ENCODE measurements around the gene COL7A1.
A peak's percentile ranks its signal among the peaks of the same experiment; 100 is the strongest.

COL7A1 gene

DNA sequence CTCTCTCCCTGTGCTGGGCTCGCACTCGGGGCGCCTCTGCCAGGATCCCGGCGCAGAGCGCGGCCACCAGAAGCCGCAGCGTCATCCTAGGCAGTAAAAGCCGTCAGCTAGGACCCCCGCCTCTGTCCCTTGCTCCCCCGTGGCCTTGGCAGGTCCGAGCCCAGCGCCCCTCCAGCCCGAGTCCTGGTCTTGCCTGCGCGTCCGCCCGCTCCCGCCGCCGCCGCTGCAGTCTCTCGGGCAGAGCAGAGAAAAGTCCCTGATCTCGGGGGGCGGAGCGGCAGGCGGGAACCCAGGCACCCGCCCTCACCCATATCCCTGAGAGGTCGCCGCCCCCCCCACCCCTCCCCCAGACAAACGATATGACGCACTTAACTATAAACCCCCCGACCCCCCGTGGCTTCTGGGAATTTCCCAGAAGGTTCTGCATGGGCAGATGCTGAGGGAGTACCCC is at the start of gene COL7A1:
Gene COL7A1 (minus strand): TSS at position 255 of the 451 bp plus-strand sequence. CDS start 170 bp downstream, at position 85.
- Histone ChIP-seq H3K36me3 (ENCODE audit: control insufficient read depth, insufficient read depth, low read length, severe bottlenecking) (peaks cover 25% of the 10 kb centered on the region), H3K9me3 (ENCODE audit: control insufficient read depth, low read length) (no peaks in the 10 kb centered on the region), H3K27me3 (replicated peaks; ENCODE audit: control insufficient read depth, insufficient read depth, low read length) (no peaks in the 10 kb centered on the region), H3K4me3 (ENCODE audit: low read length) (peak within 1 kb of the TSS; percentile 71), H3K4me1 (ENCODE audit: control insufficient read depth, insufficient read depth, low read length) (peaks cover 43% of the 10 kb centered on the region), H3K9ac (ENCODE audit: low read length) (peak within 1 kb of the TSS; percentile 77)
- peak; percentile 35 for DNase-seq (ENCODE audit: low read depth)

DNA sequence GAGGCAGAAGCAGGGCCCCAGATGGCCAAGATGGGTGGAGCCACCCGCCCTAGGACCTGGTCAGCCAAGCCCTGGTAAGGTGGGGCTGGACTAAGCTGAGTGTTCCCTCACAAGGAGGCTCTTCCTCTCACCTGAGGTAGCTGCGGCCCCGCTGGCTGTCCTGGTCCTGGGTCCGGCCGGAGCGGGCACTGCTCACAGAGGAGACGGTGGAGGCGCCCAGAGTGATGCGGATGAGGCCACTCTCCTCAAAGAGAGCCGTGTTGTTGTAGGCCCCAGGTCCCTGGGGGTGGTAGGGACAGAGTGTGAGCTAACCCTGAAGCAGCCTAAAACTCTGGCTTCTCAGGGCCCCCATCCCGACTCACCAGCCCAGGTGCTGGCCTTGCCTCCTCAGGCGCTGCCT is 47.5 kb upstream of the COL7A1 start:
- no peak overlapping the region for H3K9ac ChIP-seq (ENCODE audit: low read length)
- no peak for DNase-seq (ENCODE audit: low read depth)
- no peaks in the 10 kb centered on the region for H3K9me3 ChIP-seq (ENCODE audit: control insufficient read depth, low read length)
- H3K27me3 ChIP-seq (replicated peaks; ENCODE audit: control insufficient read depth, insufficient read depth, low read length) = no peaks in the 10 kb centered on the region
- H3K4me1 ChIP-seq (ENCODE audit: control insufficient read depth, insufficient read depth, low read length) = no peaks in the 10 kb centered on the region
- H3K4me3 ChIP-seq (ENCODE audit: low read length) = no peak overlapping the region
- H3K36me3 ChIP-seq (ENCODE audit: control insufficient read depth, insufficient read depth, low read length, severe bottlenecking) = no peaks in the 10 kb centered on the region

DNA sequence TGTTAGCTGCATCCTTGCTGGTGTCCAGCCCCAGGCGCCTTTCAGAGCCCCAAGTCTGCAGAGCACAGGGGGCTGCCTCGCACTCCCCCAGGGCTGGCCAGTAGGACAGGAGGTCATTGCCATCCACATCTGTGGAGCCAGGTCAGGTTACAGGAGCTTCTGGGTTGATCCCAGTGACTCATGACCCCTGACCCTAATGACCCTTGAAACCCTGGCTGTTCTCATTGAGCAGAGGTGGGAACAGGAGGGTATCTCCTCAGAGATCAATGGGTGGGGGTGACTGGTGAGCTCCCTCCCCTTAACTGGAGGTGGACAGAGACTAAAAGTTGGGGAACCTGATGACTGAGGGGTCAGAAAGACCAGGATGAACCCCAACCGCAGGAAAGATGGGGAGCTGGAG is 46.3 kb upstream of the COL7A1 start:
- DNase-seq (ENCODE audit: low read depth) = no peak
- Histone ChIP-seq H3K36me3 (ENCODE audit: control insufficient read depth, insufficient read depth, low read length, severe bottlenecking) (no peaks in the 10 kb centered on the region), H3K9ac (ENCODE audit: low read length) (no peak overlapping the region), H3K27me3 (replicated peaks; ENCODE audit: control insufficient read depth, insufficient read depth, low read length) (no peaks in the 10 kb centered on the region), H3K9me3 (ENCODE audit: control insufficient read depth, low read length) (no peaks in the 10 kb centered on the region), H3K4me1 (ENCODE audit: control insufficient read depth, insufficient read depth, low read length) (peaks cover 5% of the 10 kb centered on the region), H3K4me3 (ENCODE audit: low read length) (no peak overlapping the region)

DNA sequence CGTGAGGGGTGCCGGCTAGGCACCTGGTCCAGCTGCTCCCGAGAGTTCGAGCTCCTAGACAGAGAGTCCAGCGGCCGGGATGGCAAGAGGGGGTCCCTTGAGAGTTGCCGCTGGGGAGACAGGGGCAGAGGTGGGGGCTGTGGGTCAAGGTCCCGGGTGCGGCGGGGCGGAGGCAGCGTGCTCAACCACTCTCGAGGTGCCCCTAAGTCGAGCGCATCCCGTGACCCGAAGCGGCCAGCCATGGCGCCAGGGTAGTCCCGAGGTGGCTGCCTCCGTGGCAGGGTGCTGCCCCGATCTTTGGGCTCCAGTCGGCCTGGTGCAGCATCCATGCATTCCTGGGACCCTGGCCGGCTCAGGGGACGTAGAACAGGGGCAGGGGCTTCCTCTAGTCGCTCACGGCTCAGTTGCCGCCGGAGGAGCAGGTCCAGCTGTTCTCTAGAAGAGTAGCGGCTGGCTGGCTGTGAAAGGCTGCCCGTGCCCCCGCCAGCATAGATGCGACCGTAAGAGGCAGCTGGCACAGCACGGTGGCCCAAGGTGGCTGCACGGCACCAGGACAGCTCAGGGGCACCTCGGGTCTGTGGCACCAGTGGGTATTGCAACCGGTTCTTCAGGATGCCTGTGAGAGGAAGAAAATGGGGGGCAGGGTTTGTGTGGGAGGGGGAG is 44.9 kb upstream of the COL7A1 start:
- Histone ChIP-seq H3K36me3 (ENCODE audit: control insufficient read depth, insufficient read depth, low read length, severe bottlenecking) (no peaks in the 10 kb centered on the region), H3K4me3 (ENCODE audit: low read length) (no peak overlapping the region), H3K9me3 (ENCODE audit: control insufficient read depth, low read length) (no peaks in the 10 kb centered on the region), H3K27me3 (replicated peaks; ENCODE audit: control insufficient read depth, insufficient read depth, low read length) (no peaks in the 10 kb centered on the region), H3K4me1 (ENCODE audit: control insufficient read depth, insufficient read depth, low read length) (peaks cover 11% of the 10 kb centered on the region), H3K9ac (ENCODE audit: low read length) (no peak overlapping the region)
- no peak for DNase-seq (ENCODE audit: low read depth)

DNA sequence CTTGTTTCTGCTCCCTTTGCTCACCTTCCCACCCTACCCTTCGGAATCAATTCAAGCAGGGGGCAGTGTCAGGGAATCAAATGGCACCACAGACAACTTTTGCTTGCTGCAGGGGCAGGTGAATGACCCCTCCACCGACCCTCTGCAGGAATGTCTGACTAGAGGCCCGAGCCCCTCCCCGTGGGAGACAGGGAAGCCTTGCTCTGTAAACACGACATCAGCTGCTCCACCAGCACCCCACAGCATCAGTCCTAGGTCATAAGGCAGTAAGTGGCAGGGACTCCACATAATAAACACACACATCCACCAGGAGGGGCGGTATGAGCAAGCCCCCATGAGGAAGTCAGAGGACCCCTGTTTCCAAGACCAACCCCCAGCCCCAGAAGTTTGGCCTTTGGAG is 42.2 kb upstream of the COL7A1 start:
- Histone ChIP-seq H3K36me3 (ENCODE audit: control insufficient read depth, insufficient read depth, low read length, severe bottlenecking) (peaks cover 14% of the 10 kb centered on the region), H3K27me3 (replicated peaks; ENCODE audit: control insufficient read depth, insufficient read depth, low read length) (no peaks in the 10 kb centered on the region), H3K9me3 (ENCODE audit: control insufficient read depth, low read length) (no peaks in the 10 kb centered on the region), H3K4me1 (ENCODE audit: control insufficient read depth, insufficient read depth, low read length) (peaks cover 30% of the 10 kb centered on the region), H3K4me3 (ENCODE audit: low read length) (no peak overlapping the region), H3K9ac (ENCODE audit: low read length) (no peak overlapping the region)
- DNase-seq (ENCODE audit: low read depth) = no peak

DNA sequence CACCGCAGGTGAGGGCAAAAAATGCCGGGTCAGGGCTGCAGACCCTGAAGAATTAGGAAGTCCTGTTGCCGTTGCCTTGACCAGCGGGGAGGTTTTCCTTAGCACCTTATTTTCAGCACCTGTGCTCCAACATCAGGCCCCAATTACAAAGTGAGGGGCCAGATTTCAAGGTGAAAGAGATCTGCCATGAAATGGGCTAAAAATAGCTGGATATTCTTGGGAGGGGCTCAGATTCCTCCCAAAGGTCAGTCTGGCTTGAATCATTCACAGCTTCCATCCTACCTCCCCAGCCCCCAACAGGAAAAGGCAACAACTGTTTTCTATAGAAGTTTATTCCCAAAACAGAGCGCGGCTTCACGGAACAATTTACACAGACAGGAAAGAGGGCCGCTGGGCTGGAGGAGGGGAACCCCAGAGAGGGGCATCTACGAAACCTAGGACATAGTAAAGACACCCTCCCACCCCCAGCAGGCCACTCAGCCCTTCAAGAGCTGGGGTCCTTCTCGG is 41.1 kb upstream of the COL7A1 start:
- peak; percentile 38 for DNase-seq (ENCODE audit: low read depth)
- Histone ChIP-seq H3K9ac (ENCODE audit: low read length) (peak overlapping the region; percentile 98), H3K36me3 (ENCODE audit: control insufficient read depth, insufficient read depth, low read length, severe bottlenecking) (peaks cover 25% of the 10 kb centered on the region), H3K4me1 (ENCODE audit: control insufficient read depth, insufficient read depth, low read length) (peaks cover 30% of the 10 kb centered on the region), H3K27me3 (replicated peaks; ENCODE audit: control insufficient read depth, insufficient read depth, low read length) (no peaks in the 10 kb centered on the region), H3K9me3 (ENCODE audit: control insufficient read depth, low read length) (no peaks in the 10 kb centered on the region), H3K4me3 (ENCODE audit: low read length) (peak overlapping the region; percentile 96)

DNA sequence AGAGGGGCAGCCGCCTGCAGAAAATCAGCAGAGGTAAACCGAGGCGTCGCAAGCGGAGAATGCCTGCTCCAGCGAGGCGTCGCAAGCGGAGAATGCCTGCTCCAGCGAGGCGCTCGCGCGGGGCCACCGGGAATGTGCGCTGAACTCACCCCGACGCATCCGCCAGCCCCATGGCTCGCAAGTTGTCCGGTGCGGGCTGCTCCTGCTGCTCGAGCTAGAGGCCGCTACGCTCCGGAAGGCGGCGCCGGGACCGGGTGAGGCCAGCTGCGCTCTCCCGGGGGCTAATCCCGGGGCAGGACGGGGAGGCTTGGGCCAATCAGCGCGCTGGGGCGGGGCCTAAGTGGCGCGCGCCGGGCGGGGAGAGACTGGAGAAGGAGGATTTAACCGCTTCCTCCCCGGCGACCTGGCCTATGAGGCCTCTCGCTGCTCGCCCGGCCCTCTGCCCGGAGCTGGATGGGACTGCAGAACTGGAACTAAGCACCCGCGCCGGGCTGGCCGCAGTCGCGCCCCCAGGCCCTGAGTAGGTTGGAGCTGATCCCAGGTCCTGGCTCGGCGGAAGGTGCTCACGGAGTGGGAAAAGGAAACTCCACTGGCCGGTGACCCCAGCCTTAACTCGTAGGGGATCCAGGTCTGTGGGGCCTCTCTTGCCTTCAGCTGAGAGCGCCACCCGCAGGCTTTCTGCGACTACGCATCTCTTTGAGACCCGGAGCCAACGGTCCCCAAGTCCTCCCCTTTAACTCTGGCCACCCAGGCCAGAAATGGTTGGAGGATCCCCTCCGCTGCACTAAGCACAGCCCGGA is 40.3 kb upstream of the COL7A1 start, which contains the start of gene SLC26A6:
Gene SLC26A6 (minus strand): TSS at position 240 of the 800 bp plus-strand sequence. CDS start 68 bp downstream, at position 172.
- H3K36me3 ChIP-seq (ENCODE audit: control insufficient read depth, insufficient read depth, low read length, severe bottlenecking) = peaks cover 33% of the 10 kb centered on the region
- DNase-seq (ENCODE audit: low read depth) = peak; percentile 99
- no peaks in the 10 kb centered on the region for H3K9me3 ChIP-seq (ENCODE audit: control insufficient read depth, low read length)
- H3K4me1 ChIP-seq (ENCODE audit: control insufficient read depth, insufficient read depth, low read length) = peaks cover 30% of the 10 kb centered on the region
- H3K9ac ChIP-seq (ENCODE audit: low read length) = peak within 1 kb of the TSS; percentile 98
- no peaks in the 10 kb centered on the region for H3K27me3 ChIP-seq (replicated peaks; ENCODE audit: control insufficient read depth, insufficient read depth, low read length)
- H3K4me3 ChIP-seq (ENCODE audit: low read length) = peak within 1 kb of the TSS; percentile 96

DNA sequence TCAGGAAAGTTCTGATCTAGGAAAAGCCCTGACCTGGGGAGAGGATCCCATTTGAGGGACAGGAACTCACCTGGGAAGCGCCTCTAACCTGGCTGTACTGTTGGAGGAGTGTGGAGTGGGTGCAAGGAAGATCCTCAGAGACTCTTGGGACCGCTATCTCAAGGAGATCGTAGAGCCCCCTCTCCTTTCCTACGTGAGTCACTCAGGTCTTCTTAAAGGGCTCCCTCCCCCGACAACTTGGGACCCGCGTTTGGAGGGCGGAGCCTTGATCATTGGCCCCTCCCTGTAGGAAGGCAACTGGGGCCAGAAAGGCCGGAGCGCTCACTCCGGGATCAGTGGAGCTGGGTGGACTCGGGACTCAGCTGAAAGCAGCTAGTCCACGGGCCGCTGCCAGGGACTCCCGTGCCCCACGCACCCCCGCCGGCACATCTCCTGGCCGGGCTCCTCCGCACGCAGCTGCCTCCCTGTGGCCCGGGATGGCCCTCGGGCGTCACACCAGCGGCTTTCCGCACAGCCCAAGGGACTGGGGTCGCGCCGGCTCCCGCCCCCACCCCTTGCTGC is 39.6 kb upstream of the COL7A1 start:
- peak; percentile 75 for DNase-seq (ENCODE audit: low read depth)
- Histone ChIP-seq H3K27me3 (replicated peaks; ENCODE audit: control insufficient read depth, insufficient read depth, low read length) (no peaks in the 10 kb centered on the region), H3K36me3 (ENCODE audit: control insufficient read depth, insufficient read depth, low read length, severe bottlenecking) (peaks cover 40% of the 10 kb centered on the region), H3K9ac (ENCODE audit: low read length) (peak overlapping the region; percentile 98), H3K4me1 (ENCODE audit: control insufficient read depth, insufficient read depth, low read length) (peaks cover 30% of the 10 kb centered on the region), H3K9me3 (ENCODE audit: control insufficient read depth, low read length) (no peaks in the 10 kb centered on the region), H3K4me3 (ENCODE audit: low read length) (peak overlapping the region; percentile 96)

DNA sequence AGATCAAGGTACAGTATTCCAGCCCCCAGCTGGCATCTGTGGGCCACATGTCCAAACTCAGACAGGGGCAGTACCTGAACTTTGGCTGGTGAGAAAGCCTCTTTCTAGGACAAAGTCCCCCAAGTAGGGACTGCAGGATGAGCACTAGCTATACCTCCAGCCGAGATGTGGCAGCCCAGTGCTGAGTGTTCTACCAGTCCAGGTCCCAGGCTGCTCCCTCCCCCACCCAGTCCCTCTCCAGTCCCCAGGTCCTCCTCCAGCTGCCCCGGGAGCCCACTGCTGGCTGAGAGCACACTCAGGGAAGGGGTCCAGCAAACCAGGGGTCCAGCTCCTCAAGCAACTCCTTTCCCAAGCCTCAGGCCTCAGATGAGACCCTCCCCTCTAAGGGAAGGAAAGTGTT is 38.6 kb upstream of the COL7A1 start:
- H3K4me3 ChIP-seq (ENCODE audit: low read length) = peak overlapping the region; percentile 96
- H3K36me3 ChIP-seq (ENCODE audit: control insufficient read depth, insufficient read depth, low read length, severe bottlenecking) = peaks cover 50% of the 10 kb centered on the region
- H3K4me1 ChIP-seq (ENCODE audit: control insufficient read depth, insufficient read depth, low read length) = peaks cover 30% of the 10 kb centered on the region
- H3K9me3 ChIP-seq (ENCODE audit: control insufficient read depth, low read length) = no peaks in the 10 kb centered on the region
- no peak for DNase-seq (ENCODE audit: low read depth)
- peak overlapping the region; percentile 98 for H3K9ac ChIP-seq (ENCODE audit: low read length)
- H3K27me3 ChIP-seq (replicated peaks; ENCODE audit: control insufficient read depth, insufficient read depth, low read length) = no peaks in the 10 kb centered on the region

DNA sequence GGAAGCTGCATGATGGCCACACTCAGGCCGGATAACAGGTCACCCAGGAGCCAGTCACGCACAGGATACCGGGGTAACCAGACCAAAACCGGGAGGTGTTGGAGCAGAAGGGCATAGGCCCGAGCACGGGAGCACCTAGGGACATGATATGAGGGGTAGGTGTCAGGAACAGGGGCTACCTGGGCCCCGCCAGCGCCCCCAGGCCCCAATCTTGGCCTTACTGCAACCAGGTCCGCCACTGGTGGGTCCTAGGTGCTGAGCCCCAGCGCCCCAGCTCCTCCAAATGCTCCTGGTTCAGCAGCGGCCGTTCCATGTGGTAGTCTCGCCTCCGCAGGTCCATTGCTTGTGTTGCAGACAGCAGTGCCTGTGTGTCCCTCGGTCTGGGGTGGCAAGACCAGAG is 38.1 kb upstream of the COL7A1 start:
- Histone ChIP-seq H3K9ac (ENCODE audit: low read length) (peak overlapping the region; percentile 98), H3K4me1 (ENCODE audit: control insufficient read depth, insufficient read depth, low read length) (peaks cover 30% of the 10 kb centered on the region), H3K9me3 (ENCODE audit: control insufficient read depth, low read length) (no peaks in the 10 kb centered on the region), H3K4me3 (ENCODE audit: low read length) (peak overlapping the region; percentile 96), H3K27me3 (replicated peaks; ENCODE audit: control insufficient read depth, insufficient read depth, low read length) (no peaks in the 10 kb centered on the region), H3K36me3 (ENCODE audit: control insufficient read depth, insufficient read depth, low read length, severe bottlenecking) (peaks cover 54% of the 10 kb centered on the region)
- DNase-seq (ENCODE audit: low read depth) = no peak
